GM19463 (cell line): Measurements from ENCODE around the gene ELSPBP1.
"Not testable (repeated sequence)": the region's sequence is repeated elsewhere in the genome, so short reads cannot be mapped to it uniquely, and the experiment has no call there.

Experiments used
- ATAC-seq: cut with Tn5 transposase; IDR thresholded peaks from one replicate; pipeline ENCODE4 v1.9.1; 2021; ENCODE audit warnings: mild to moderate bottlenecking, moderate library complexity; ENCODE audit not compliant: unreplicated experiment

The ELSPBP1 gene

DNA sequence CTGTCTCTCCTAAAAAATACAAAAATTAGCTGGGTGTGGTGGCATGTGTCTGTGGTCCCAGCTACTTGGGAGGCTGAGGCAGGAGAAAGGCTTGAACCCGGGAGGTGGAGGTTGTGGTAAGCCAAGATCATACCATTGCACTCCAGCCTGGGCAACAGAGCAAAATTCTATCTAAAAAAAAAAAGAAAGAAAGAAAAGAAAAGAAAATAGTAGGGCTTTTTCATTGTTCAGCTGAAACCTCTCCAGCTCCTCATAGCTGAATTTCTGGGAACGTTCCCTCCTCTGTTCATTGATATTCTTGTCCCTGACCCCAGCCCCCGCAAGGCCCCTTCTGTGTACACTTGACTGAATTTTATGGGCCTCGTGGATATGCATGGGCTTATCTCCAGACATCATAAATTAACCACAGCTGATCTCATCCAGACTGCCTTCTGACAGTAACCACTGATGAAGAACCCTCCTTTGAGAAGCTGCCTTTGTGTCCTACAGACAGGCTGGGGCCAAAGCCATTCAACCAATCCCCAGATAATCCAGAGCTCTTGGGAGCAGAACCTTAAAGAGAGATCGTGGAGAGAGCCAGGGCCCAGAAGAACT, at the start of gene ELSPBP1:
Gene ELSPBP1, plus strand, starts transcription at position 424 of the 594 bp plus-strand sequence. CDS start 14,036 bp downstream, outside the sequence.
- ATAC-seq, result no peak

GRCh38 chr19:47949852-47950521, 44.4 kb upstream of the ELSPBP1 start:
- ATAC-seq, result not testable (repeated sequence)

DNA sequence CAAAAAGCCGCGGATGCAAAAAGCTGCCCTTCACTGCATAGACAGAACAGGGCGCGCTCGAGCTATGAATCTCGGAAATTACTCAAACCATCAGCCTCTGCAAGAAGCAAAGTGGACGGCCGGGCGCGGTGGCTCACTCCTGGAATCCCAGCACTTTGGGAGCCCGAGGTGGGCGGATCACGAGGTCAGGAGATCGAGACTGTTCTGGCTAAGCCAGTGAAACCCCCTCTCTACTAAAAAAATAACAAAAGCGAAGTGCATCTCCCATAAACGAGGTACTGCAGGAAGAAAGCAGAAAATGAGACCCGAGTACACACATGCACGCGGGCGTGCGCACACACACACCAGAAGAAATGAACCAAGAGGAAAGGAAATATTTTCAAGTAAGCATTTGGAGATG, 42.3 kb upstream of the ELSPBP1 start:
- not testable (repeated sequence) for ATAC-seq

DNA sequence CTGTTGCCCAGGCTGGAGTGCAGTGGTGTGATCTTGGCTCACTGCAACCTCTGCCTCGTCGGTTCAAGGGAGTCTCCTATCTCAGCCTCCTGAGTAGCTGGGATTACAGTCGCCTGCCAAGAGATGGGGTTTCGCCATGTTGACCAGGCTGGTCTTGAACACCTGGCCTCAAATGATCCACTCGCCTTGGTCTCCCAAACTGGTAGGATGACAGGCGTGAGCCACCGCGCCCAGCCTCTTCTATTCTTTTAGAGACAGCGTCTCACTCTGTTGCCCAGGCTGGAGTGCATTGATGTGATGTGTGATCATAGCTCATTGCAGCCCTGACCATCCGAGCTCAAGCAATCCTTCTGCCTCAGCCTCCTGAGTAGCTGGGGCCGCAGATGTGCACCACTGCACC, 38.5 kb upstream of the ELSPBP1 start:
- not testable (repeated sequence) for ATAC-seq

- no peak for ATAC-seq
Measured at GRCh38 chr19:47973529-47973928, 20.9 kb upstream of the ELSPBP1 start.

GRCh38 chr19:47991191-47991808, 3.1 kb upstream of the ELSPBP1 start:
- ATAC-seq, result no peak

GRCh38 chr19:47992070-47992469, 2.4 kb upstream of the ELSPBP1 start, which contains the start of gene BSPH1:
Gene BSPH1, minus strand, starts transcription at chr19:47992170. Its CDS starts 89 bp downstream, at chr19:47992081.
- ATAC-seq, result no peak

GRCh38 chr19:47996230-47996727, 1.8 kb downstream of the ELSPBP1 start:
- no peak for ATAC-seq

- ATAC-seq, result no peak
Measured at GRCh38 chr19:47998800-47999199, 4.4 kb downstream of the ELSPBP1 start.

DNA sequence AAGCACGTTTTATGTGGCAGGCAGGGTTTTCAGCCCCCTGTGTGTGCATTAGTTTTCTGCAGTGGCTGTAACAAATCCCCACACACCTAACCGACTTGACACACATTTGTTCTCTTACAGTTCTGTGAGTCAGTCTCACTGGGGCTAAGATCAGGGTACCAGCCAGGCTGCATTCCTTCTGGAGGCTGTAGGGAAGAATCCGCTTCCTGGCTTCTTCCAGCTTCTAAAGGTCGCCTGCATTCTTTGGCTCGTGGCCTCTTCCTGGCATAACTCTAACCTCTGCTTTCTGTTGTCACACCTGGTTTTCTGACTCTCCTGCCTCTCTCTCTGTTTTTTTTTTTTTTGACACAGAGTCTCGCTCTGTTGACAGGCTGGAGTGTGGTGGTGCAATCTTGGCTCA, 6.4 kb downstream of the ELSPBP1 start:
- no peak for ATAC-seq

DNA sequence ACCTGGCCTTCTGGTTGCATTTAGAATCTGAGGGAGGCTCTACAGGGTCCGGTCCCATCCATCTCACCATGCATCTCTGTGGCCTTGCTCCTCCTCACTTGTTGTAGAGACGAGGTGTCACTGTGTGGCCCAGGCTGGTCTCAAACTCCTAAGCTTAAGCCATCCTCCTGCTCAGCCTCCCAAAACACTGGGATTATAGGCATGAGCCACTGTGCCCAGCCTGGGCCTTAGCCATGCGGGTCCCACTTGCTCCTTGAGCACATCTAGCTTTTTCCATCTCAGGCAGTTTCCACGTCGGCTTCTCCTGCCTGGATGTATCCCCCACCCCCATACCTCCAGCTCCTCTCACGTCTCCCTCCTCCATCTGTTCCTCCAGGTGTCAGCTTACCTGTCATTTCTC, 9.8 kb downstream of the ELSPBP1 start:
- ATAC-seq, result no peak

GRCh38 chr19:48006762-48007161, 12.3 kb downstream of the ELSPBP1 start:
- no peak for ATAC-seq

DNA sequence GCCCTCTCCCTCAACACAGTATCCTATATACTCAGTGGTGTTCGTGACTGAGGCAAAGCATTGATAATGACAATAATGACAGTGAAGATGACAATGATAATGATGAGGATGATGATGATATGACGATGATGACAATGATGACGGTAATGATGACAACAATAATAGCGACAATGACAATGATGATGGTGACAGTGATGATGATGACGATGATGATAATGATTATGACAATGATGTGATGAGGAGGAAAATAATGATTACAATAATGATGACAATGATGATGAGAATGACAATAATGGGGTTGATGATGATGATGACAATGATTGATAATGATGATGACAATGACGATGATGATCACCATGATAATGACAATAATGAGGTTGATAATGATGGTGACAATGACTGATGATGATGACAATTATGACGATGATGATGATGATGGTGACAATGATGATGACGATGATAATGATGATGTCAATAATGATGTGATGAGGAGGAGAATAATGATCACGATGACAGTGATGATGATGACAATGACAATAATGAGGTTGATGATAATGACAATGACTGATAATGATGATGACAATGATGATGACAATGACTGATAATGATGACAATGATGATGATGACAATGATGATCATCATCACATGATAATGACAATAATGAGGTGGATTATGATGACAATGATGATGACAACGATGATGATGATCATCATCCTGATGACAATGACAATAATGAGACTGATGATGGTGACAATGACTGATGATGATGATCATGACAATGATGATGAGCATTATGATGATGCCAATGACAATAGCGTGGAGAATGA, 16.7 kb downstream of the ELSPBP1 start:
- ATAC-seq, result no peak

- ATAC-seq, result no peak
Measured at GRCh38 chr19:48020686-48021085, 26.3 kb downstream of the ELSPBP1 start.

- no peak for ATAC-seq
Measured at GRCh38 chr19:48023011-48023410, 28.6 kb downstream of the ELSPBP1 start.

- no peak for ATAC-seq
Measured at GRCh38 chr19:48023518-48023917, 29.1 kb downstream of the ELSPBP1 start.

- ATAC-seq, result no peak
Measured at GRCh38 chr19:48025480-48025879, 31.0 kb downstream of the ELSPBP1 start.

- no peak for ATAC-seq
Measured at GRCh38 chr19:48029431-48029830, 35.0 kb downstream of the ELSPBP1 start.

DNA sequence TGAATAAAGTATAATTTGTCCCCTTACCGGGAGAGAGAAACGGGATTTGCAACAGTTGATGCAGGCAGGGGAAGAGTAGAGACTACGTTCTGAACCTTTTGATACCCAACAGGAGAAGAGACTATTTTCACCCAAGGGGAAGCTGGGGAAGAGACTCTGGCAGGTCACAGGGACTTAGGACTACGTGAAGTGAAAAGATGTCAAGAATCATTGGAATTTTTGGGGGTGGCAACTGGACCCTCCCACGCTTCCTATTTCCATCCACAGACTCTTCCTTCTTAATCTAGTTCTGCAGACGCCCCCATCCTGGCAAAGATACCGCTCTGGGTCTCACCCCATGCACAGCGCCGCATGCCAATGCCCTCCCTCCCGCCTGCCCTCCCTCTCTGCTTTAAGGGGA, 35.6 kb downstream of the ELSPBP1 start:
- no peak for ATAC-seq

DNA sequence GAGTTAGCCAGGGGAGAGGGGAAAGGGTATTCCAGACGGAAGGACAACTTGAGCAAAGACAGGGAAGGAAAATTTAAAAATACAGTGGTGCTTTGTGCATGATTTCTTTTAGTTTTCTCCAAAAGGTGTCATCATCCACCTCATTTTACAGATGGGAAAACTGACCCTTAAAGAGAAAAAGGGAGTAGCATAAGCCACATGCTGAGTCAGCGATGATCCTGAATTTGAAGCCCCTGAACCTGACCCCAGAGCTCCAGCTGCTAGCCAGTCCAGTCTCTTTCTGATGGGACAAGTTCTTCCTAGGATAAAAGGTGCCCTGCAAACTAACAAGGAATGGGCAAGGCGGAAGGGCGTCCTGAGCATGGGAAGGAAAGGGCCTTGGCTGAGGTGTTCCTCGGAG, 39.2 kb downstream of the ELSPBP1 start:
- ATAC-seq, result no peak

- no peak for ATAC-seq
Measured at GRCh38 chr19:48036765-48037164, 42.3 kb downstream of the ELSPBP1 start.
